Midbrain (tissue), 1 donor: ENCODE measurements around the gene ATP5F1B.

Experiments used
- DNase-seq: peaks from one replicate; lab custom pipeline; 2025; lab: John Stamatoyannopoulos, UW

ATP5F1B gene

GRCh38 chr12:56616925-56617324, 28.9 kb downstream of the ATP5F1B start:
- no peak for DNase-seq

- DNase-seq = no peak
Observed at GRCh38 chr12:56616244-56616643, 29.5 kb downstream of the ATP5F1B start.

DNA sequence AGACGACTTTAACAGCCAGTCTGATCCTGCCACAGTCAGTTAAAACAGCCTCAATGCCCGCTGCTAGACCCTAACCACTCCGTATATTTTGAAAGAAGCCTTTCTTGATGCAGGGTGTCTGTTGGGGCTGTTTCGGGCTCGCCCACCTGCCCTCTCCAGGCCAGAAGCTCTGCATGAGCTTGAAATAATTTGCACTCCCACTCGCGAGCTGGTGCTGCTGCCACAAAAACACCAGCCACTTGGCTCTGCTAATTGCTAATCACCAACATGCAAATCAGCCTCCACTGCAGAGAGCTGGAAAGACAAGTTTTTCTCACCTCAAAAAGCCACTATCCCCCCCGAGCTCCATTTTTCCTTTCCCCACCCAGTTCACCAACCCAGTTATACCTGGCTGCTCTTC, 31.2 kb downstream of the ATP5F1B start:
- DNase-seq = no peak

DNA sequence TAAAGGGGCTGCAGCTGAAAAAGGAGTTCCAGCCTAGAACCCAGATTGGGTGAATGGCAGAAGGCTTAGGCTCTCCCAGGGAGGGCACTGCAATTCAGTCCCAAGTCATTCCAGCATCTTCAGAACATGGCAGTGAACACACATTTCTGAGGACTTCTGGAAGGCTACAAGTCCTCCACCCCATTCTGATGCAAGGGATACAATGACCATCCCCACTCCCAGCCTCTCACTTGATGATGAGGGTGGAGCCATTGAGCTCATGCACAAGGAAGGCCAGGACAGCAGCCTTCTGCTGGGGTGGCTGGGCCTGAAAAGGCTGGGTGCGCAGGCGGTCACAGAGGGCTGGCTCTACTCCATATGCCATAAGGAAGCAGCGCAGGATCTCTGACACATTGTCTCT, 41.4 kb downstream of the ATP5F1B start:
- DNase-seq = no peak

DNA sequence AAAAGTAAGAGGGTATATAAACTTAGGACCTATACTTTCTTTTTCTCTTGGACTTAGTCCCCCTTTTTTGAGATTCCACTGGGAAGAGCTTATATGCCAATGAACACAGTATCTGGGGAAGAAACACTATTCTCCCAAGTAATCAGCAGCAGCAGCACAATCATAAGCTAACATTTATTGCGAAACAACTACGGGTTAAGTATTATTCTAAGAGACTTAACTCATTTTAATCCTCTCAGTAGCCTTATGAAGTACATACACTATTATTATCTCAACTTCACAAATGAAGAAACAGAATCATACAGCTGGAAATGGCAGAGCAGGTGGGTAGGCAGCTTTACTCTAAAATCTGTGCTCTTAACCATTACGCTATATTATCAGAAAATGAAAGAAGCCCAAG, 43.5 kb downstream of the ATP5F1B start:
- DNase-seq = no peak

GRCh38 chr12:56601503-56601902, 44.3 kb downstream of the ATP5F1B start:
- no peak for DNase-seq

DNA sequence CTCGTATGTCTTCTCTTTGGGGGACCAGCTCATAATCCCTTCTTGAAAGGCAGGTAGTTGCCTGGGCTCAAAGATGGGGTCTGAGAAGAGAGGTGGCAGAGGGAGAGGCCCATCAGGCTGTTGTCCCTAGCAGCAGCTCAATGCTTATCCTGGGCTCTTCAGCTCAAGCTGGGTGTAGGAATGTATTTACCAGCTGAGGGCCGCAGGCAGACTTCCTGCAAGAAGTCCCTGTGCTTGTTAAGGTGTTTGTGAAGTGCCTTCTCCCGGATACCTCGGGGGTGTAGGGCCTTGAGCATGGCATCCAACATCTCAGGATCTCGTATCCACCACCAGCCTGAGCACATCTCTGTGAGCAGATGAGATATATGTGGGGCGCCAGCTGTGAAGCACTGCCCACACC, 45.0 kb downstream of the ATP5F1B start:
- no peak for DNase-seq

DNA sequence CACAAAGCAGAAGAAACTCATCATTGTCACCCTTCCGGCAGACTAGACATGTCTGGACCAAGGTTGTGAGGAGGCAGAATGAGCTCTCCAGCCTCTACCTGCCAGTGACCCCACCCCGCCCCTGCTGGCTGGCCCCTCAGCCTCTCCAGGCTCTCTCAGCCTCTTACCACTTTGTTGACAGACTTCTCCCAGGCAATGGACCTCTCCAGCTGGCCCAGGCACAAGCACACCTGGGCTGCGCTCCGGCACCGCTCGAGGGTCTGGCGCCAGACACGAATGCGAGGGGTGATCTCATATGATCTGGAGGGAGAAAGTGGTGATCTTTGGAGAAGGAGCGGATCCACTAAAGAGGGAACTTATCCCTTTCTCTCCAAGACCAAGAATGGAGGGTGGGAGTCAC, 46.0 kb downstream of the ATP5F1B start:
- no peak for DNase-seq

DNA sequence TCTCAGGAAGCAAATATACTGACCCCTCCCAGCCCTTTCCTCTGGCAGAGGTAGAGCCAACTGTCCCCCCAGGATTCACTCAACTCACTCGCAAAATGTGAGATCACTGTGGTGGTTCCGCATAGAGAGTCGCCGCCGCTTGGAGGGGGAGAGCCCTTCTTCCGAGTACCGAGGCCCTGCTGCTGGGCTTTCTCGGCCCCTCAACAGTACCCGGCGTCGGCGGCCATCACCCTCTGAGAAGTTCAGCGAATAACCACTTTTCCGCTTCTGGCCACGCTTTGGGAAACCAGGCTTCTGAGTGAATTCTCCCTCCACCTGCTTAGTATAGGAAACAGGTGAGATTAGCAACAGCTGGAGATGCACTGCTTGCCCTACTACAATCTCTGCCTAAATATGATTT, 46.7 kb downstream of the ATP5F1B start:
- DNase-seq = no peak

- no peak for DNase-seq
Observed at GRCh38 chr12:56596815-56597214, 49.0 kb downstream of the ATP5F1B start.

DNA sequence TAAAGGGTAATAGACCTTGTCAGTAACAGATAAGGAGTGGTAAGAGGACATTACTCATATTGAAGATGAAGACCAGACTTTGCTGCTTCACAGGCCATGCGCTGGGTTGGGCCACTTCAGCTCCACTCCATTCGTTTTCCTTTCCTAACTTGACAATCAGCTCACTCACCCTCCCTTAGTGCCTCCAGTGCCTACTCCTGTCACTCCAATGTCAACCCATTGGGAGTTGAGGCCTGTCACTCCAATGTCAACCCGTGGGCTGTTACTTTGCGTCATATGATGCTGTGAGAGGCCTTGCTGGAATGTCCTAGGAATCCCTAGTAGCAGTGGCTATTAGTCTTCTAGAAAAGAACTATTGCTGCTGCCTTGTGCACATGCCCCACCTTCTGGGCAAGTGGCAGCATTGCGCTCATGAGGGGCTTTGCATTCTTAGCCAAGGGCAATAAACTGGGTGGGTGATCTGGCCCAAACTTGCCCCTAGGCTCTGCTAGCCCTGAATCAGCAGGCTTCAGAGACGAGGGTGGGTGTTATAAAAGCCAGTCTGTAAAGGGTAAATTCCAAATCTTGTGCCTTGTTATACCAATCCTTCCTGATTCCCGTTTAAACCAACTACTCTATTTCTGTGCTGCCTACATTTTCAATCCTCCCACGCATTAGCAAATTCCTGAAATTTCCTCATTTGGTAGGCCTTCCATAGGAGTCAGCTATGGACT, 51.7 kb downstream of the ATP5F1B start:
- DNase-seq = peak; percentile 36

DNA sequence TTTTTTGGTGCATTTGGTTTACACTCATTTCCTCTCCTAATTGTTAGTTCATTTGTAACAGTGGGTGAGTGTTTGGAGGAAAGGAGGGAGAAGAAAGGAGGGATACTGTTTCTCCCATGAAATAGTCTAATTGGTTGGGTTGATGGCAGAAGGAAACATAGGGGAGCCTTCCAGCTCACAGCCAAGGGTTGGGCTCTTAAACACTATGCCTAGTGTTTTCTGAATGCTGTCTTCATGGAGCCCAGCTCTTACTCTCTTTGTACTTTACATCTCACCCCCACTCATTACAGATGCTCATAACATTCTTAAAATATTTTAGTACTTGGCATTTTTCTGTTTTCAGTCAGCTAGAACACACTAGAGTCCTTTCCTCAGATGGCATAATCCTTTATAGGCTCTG, 53.8 kb downstream of the ATP5F1B start:
- DNase-seq = no peak

DNA sequence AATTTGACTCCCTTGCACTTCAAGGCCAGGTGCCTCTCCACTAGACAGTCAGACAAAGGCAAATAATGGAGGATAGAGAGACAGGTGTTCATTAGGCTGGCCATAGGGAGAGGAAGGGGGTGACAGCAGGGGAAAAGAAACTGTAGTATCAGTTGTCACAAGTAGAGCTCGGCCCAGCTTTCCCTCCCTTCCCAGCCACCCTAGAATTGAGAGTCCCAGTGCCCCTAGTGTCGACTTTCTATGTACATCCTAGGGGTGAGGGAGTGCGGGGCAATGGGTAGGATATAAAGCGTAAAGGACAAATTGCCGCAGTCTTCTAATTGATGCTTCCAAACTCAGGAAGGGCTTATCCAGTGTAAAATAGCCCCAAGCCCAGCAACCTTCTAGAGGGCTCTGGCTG, 54.7 kb downstream of the ATP5F1B start:
- DNase-seq = no peak

DNA sequence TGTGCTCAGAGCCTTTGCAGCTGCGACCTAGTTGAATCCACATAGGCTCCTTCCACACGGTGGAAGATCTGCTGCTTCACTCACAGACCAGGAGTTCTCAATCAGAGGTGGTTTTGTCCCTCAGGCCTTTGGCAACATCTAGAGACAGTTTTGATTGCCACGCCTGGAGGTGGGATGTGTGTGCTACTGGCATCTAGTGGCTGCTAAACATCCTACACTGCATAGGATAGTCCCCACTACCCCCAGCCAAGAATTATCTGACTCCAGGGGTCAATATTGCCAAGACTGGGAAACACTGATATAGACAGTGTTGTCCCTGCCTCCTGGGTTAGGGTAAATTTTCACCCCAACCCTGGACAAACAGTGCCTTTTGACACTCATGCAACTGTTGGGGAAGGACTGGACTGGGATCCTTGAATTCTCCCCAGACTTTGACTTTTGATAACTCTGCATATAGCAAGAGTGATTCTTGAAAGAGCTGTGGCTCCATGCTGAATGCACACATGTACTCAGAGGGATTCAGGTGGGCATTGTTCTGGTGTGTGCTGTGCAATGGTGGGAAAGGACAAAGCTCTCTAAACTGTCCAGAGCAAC, 55.5 kb downstream of the ATP5F1B start:
- DNase-seq = no peak

- DNase-seq = no peak
Observed at GRCh38 chr12:56589783-56590182, 56.0 kb downstream of the ATP5F1B start.
